Glomerular visceral epithelial cell (primary cell): Measurements from ENCODE around the gene SLC22A23.

ENCODE experiments used
- DNase-seq: peaks from one replicate; pipeline ENCODE4 v3.0.0-alpha.2; 2016; ENCODE audit errors: extremely low spot score

Gene SLC22A23

GRCh38 chr6:3421791-3422434 is 34.9 kb downstream of the SLC22A23 start:
- DNase-seq: no peak

GRCh38 chr6:3421143-3421542 is 35.7 kb downstream of the SLC22A23 start:
- no peak for DNase-seq

GRCh38 chr6:3419624-3420272 is 37.1 kb downstream of the SLC22A23 start:
- no peak for DNase-seq

- DNase-seq: no peak
Measured at GRCh38 chr6:3418496-3419060, 38.3 kb downstream of the SLC22A23 start.

GRCh38 chr6:3417473-3417872 is 39.4 kb downstream of the SLC22A23 start:
- no peak for DNase-seq

- no peak for DNase-seq
Measured at GRCh38 chr6:3415490-3415889, 41.4 kb downstream of the SLC22A23 start.

GRCh38 chr6:3415082-3415453 is 41.8 kb downstream of the SLC22A23 start:
- no peak for DNase-seq

GRCh38 chr6:3414327-3415081 is 42.3 kb downstream of the SLC22A23 start:
- peak; percentile 25 for DNase-seq

GRCh38 chr6:3413592-3413991 is 43.3 kb downstream of the SLC22A23 start:
- DNase-seq: no peak

GRCh38 chr6:3412779-3413500 is 43.9 kb downstream of the SLC22A23 start:
- no peak for DNase-seq

- no peak for DNase-seq
Measured at GRCh38 chr6:3411967-3412778, 44.7 kb downstream of the SLC22A23 start.

- peak; percentile 45 for DNase-seq
Measured at GRCh38 chr6:3410385-3411360, 46.2 kb downstream of the SLC22A23 start.

- DNase-seq: no peak
Measured at GRCh38 chr6:3409699-3410384, 47.0 kb downstream of the SLC22A23 start.

- no peak for DNase-seq
Measured at GRCh38 chr6:3408665-3409064, 48.2 kb downstream of the SLC22A23 start.

- DNase-seq: no peak
Measured at GRCh38 chr6:3407840-3408239, 49.0 kb downstream of the SLC22A23 start.

- DNase-seq: no peak
Measured at GRCh38 chr6:3406891-3407809, 49.7 kb downstream of the SLC22A23 start.

- no peak for DNase-seq
Measured at GRCh38 chr6:3406362-3406821, 50.5 kb downstream of the SLC22A23 start.

- no peak for DNase-seq
Measured at GRCh38 chr6:3405679-3406078, 51.2 kb downstream of the SLC22A23 start.
